ENCODE data around the gene CACNA2D2. TPM values are rescaled to one million over a fixed set of nuclear protein-coding genes. Genes with fewer than 3 reads are reported as not detected.

The CACNA2D2 gene
- total and polyA plus RNA-seq, 2 of the 4 experiments (the other 2 are of a cell fraction) = 0.15 TPM; not detected in 1

DNA sequence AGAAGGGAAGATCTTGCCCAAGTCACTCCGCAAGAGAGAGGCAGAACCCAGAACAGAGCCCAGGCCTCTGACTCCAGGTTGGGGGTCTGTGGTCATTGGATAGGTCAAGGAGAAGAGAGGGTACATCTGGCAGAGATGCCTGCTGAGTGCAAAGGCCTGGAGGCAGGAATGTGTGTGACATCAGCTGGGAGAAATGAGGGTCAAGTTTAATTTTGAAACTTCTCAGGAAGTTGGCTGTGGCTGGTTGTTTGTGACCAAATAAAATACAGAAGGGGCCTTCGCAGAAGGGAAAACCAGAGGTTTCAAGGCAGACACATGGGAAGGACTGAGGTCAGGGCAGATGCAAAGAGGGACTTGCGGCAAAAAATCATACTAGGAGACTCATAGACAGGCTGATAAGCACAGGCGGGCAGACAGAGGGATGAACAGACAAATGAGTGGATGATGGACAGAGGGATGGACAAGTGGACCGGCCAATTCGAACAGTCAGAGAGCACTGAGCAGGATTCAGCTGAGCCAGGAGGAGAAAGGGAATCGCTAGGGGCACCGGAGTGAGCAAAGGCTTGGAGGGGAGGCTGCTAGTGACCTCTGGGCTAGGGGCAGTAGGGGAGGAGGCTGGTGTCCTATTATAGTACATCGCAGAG, 28.8 kb upstream of the CACNA2D2 start:
- Histone ChIP-seq H2AK9ac (replicated peaks; ENCODE audit: low read depth, low read length, poor library complexity) (no peak overlapping the region), H3K56ac (ENCODE audit: extremely low read depth, insufficient read depth, low read length) (no peak overlapping the region), H2AFZ (replicated peaks; ENCODE audit: low read length, poor library complexity) (no peak overlapping the region), H2BK20ac (ENCODE audit: low read depth, low read length) (no peak overlapping the region), H2AK5ac (ENCODE audit: low read depth, low read length) (no peak overlapping the region), H3K27ac (ENCODE audit: insufficient read depth, low read length) (no peak overlapping the region), H3K18ac (ENCODE audit: low read depth, low read length) (no peak overlapping the region), H2BK15ac (ENCODE audit: low read depth, low read length) (no peak overlapping the region), H3K36me3 (ENCODE audit: control insufficient read depth, insufficient read depth, low read length) (no peaks in the 10 kb centered on the region), H3K14ac (replicated peaks; ENCODE audit: low read depth, low read length) (no peak overlapping the region), H4K8ac (ENCODE audit: low read depth in 2 of 2, low read length in 2 of 2) (no peak overlapping the region), H3K9me1 (ENCODE audit: insufficient read depth, low read length) (no peaks in the 10 kb centered on the region), H2BK120ac (ENCODE audit: low read depth, low read length) (no peak overlapping the region), H3K9me3 (ENCODE audit: control insufficient read depth, insufficient read depth, low read length) (no peaks in the 10 kb centered on the region), H4K20me1 (ENCODE audit: insufficient read depth, low read length) (no peaks in the 10 kb centered on the region), H3K4me2 (ENCODE audit: low read depth, low read length) (no peak overlapping the region), H3K9ac (ENCODE audit: low read depth, low read length) (no peak overlapping the region), H3K4me1 (ENCODE audit: control insufficient read depth, insufficient read depth, low read length) (no peaks in the 10 kb centered on the region), H2BK5ac (ENCODE audit: low read depth, low read length, poor library complexity, severe bottlenecking) (no peak overlapping the region), H4K5ac (ENCODE audit: low read depth, low read length) (no peak overlapping the region), H3K4me3 (ENCODE audit: insufficient read depth, low read depth, low read length) (no peak overlapping the region), H3K23ac (ENCODE audit: low read depth, low read length) (no peak overlapping the region), H3K27me3 (ENCODE audit: control insufficient read depth, insufficient read depth, low read length) (peaks cover 88% of the 10 kb centered on the region), H3K79me1 (ENCODE audit: low read depth in 1 of 2, low read length in 2 of 2) (no peaks in the 10 kb centered on the region), H4K91ac (ENCODE audit: insufficient read depth, low read depth, low read length) (no peak overlapping the region), H3K4ac (ENCODE audit: low read depth, low read length) (no peak overlapping the region)
- DNase-seq (no peak), ATAC-seq (ENCODE audit: low read depth) (peak; percentile 32)
- intact Hi-C loops (cut with micrococcal nuclease) (no loop called here), in situ Hi-C loops (cut with MboI; ENCODE audit: low sequenced_read_pairs) (no loop called here), dilution Hi-C loops (cut with HindIII; ENCODE audit: low sequenced_read_pairs, unreplicated experiment) (no loop called here)
- 72% methylated on average over 6 of the region's 9 CpGs; no CpG with 5 or more reads in 1 of the 2 experiments for WGBS, 2 experiments (ENCODE audit: extremely low coverage in 2 of 2, insufficient read length in 1 of 2)
- TF ChIP-seq NFE2L2 (IDR thresholded peaks at IDR 0.05; ENCODE audit: low read depth, low read length) = no peak
- TF ChIP-seq BHLHE40 (IDR thresholded peaks at IDR 0.05; ENCODE audit: low read depth, low read length) = no peak
- TF ChIP-seq SMC3 (IDR thresholded peaks at IDR 0.05; ENCODE audit: low read depth, low read length) = no peak
- TF ChIP-seq, protein P1, sequence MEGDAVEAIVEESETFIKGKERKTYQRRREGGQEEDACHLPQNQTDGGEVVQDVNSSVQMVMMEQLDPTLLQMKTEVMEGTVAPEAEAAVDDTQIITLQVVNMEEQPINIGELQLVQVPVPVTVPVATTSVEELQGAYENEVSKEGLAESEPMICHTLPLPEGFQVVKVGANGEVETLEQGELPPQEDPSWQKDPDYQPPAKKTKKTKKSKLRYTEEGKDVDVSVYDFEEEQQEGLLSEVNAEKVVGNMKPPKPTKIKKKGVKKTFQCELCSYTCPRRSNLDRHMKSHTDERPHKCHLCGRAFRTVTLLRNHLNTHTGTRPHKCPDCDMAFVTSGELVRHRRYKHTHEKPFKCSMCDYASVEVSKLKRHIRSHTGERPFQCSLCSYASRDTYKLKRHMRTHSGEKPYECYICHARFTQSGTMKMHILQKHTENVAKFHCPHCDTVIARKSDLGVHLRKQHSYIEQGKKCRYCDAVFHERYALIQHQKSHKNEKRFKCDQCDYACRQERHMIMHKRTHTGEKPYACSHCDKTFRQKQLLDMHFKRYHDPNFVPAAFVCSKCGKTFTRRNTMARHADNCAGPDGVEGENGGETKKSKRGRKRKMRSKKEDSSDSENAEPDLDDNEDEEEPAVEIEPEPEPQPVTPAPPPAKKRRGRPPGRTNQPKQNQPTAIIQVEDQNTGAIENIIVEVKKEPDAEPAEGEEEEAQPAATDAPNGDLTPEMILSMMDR (conservative IDR thresholded peaks at IDR 0.05; ENCODE audit: low read depth, low read length) = no peak
- TF ChIP-seq MAZ (IDR thresholded peaks at IDR 0.05; ENCODE audit: borderline replicate concordance, low read depth, low read length) = no peak
- TF ChIP-seq MAFK (IDR thresholded peaks at IDR 0.05; ENCODE audit: low read depth, low read length) = no peak
- no peak for TF ChIP-seq MXI1 (IDR thresholded peaks at IDR 0.05; ENCODE audit: borderline replicate concordance, low read depth, low read length)
- TF ChIP-seq, protein P2, sequence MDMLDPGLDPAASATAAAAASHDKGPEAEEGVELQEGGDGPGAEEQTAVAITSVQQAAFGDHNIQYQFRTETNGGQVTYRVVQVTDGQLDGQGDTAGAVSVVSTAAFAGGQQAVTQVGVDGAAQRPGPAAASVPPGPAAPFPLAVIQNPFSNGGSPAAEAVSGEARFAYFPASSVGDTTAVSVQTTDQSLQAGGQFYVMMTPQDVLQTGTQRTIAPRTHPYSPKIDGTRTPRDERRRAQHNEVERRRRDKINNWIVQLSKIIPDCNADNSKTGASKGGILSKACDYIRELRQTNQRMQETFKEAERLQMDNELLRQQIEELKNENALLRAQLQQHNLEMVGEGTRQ (IDR thresholded peaks at IDR 0.05; ENCODE audit: low read depth, low read length) = no peak
- TF ChIP-seq CEBPB (IDR thresholded peaks at IDR 0.05; ENCODE audit: low read depth, low read length) = no peak
- no peak for TF ChIP-seq POLR2A (IDR thresholded peaks at IDR 0.05; ENCODE audit: low read depth, low read length)
- TF ChIP-seq, protein P3, sequence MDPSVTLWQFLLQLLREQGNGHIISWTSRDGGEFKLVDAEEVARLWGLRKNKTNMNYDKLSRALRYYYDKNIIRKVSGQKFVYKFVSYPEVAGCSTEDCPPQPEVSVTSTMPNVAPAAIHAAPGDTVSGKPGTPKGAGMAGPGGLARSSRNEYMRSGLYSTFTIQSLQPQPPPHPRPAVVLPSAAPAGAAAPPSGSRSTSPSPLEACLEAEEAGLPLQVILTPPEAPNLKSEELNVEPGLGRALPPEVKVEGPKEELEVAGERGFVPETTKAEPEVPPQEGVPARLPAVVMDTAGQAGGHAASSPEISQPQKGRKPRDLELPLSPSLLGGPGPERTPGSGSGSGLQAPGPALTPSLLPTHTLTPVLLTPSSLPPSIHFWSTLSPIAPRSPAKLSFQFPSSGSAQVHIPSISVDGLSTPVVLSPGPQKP (IDR thresholded peaks at IDR 0.05; ENCODE audit: borderline replicate concordance, low read depth, low read length) = no peak
- no peak for TF ChIP-seq RAD21 (IDR thresholded peaks at IDR 0.05; ENCODE audit: low read length)
- no peak for TF ChIP-seq CHD1 (IDR thresholded peaks at IDR 0.05; ENCODE audit: low read depth, low read length)
- TF ChIP-seq RFX5 (IDR thresholded peaks at IDR 0.05; ENCODE audit: low read depth, low read length) = no peak
- no peak for TF ChIP-seq FOS (IDR thresholded peaks at IDR 0.05; ENCODE audit: low read depth, low read length)
- TF ChIP-seq RCOR1 (IDR thresholded peaks at IDR 0.05; ENCODE audit: insufficient replicate concordance, low read length) = no peak
- BruUV-seq (replicated peaks) = no TSS peak
- POLR2A ChIA-PET (ENCODE audit: unreplicated experiment) = no interaction called here
- CTCF ChIA-PET = no interaction called here
